GM21576 (cell line): Measurements from ENCODE around the gene GALNT5.

Source experiments
- ATAC-seq: cut with Tn5 transposase; IDR thresholded peaks from one replicate; pipeline ENCODE4 v1.9.1; 2021; ENCODE audit warnings: mild to moderate bottlenecking, moderate library complexity; ENCODE audit not compliant: unreplicated experiment

The GALNT5 gene

GRCh38 chr2:157283468-157283867 is 26.0 kb downstream of the GALNT5 start:
- no peak for ATAC-seq

DNA sequence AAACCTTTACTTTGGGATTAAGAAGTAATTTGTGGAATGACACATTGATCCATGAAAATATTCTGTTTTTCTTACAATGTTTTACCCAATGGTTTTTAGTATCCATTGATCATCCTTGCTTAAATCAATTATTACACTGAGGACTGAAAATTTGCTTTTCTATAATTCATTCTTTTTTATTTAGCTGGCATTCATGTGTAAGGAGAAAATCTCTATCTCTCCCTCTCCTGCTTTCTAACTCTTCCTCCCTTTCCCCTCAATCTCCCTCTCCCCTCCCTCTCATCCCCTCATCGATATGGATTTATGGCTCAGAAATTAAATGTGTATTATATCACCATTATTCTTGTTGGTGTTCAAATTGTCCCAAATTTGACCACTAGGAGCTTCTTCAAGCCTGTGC is 29.7 kb downstream of the GALNT5 start:
- no peak for ATAC-seq

DNA sequence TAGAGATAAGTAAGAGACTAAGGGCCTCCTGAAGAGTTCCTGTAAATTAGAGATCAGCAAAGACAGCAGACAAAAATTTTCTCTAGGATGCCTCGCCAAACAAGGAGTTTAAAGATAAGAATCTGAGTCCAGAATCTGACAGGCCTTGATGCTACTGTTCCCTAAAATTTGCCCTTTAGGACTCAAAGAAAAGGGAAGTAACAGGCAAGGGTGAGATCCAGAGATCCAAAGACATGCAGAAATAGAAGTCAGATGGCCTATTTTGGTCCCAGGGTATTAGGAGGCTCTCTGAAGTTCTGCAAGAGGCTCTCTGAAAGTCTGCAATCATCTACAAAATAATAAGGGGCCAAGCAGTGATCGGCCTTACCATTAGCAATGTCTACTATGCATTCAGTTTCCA is 33.0 kb downstream of the GALNT5 start:
- no peak for ATAC-seq

DNA sequence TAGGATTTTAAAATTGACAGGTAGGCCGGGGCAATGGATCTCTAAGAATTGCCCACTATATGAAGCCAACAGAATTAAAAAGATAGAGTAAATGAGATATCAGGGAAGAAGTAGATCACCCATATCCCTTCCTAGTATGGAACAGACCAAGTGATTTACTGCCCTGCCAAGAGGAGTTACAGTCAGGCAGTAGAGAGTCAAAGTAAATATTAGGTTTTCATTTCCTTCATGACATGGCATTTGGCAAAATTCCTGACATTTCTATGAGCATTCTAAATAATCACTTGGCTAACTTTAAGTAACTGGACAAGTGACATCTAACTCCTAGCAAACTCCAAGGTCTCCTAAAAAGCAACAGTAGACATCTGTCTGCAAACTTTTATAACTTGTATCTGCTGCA is 33.5 kb downstream of the GALNT5 start:
- ATAC-seq: no peak

GRCh38 chr2:157292853-157293252 is 35.3 kb downstream of the GALNT5 start:
- ATAC-seq: no peak

GRCh38 chr2:157296490-157296889 is 39.0 kb downstream of the GALNT5 start:
- no peak for ATAC-seq

DNA sequence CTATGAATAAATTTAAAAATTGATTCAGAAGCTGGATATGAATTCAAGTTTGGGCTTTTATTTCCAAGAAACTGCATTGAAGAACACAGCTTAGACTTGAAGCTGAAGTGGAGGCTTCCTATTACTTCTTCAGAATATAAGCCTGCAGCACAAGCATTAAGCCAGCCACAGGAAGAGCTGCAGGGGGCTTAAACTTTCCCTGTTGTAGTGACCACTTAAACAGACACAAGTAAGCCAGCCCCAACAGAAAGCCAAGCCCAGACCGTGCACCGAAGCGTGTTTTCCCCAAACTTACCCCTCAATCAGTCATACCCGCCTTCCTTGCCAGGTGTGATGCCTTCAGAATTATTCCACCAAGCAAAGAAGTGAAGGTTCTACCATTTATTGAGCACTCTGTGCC is 39.5 kb downstream of the GALNT5 start:
- ATAC-seq: no peak

- ATAC-seq: no peak
These were observed 43.8 kb downstream of the GALNT5 start for GRCh38 chr2:157301307-157301706.

- no peak for ATAC-seq
These were observed 45.1 kb downstream of the GALNT5 start for GRCh38 chr2:157302492-157303099.

DNA sequence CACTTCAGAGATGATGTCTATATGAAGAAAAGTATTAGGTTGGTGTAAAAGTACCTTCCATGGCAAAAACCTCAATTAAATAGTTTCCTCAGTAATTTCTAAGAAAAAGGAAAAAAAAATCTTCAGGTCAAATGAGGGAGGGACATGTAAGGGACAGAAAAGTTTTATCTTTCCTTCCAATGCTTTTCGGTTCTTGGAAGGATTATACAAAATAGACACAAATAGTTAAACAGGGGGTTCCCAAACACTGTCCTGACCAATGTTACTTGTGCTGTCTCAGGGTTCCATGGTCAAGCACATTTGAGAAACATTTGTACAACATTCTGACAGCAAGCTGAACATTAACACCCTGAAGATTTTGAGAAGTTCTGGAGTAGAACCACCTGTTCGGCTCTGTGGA is 46.1 kb downstream of the GALNT5 start:
- ATAC-seq: no peak

GRCh38 chr2:157304811-157305722 is 47.6 kb downstream of the GALNT5 start:
- no peak for ATAC-seq

- ATAC-seq: no peak
These were observed 48.2 kb downstream of the GALNT5 start for GRCh38 chr2:157305723-157306110.

DNA sequence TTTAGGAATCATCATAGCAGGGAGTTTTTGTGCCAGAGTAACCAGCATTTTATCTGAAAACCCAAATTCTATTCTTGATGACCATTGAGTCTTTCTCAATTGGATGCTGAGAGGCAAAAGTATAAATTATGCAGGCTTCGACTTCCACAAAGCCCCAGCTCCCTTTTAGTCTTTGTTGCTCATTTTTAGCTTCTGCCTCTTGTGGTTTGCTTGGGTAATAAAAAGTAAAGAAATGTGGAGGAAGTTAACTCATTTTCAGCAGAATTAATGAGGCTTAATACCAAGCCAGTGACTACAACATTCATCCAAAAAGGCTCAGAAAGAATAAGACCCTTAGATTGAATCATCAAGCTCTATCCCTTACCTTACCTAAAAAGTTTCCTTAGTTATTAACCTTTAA is 49.5 kb downstream of the GALNT5 start:
- no peak for ATAC-seq

- no peak for ATAC-seq
These were observed 52.4 kb downstream of the GALNT5 start for GRCh38 chr2:157309878-157310277.

DNA sequence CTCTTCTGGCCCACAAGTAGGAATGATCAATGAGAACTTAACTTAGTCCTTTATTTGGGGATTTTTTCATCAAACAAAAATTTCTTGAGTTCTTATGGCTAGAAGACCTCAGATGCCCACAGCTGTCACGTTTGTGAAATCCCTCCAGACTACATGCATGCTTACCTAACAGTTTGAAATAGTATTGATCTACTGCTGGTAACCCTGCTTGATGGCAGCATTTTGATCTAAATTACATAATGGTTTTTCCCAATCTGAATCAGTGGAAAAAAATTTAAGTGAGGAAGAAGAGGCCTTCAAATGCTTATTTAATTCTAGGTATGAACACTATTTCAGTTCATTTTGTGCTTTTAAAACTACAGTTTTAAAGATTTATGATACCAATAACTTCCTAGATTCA is 54.2 kb downstream of the GALNT5 start:
- no peak for ATAC-seq

DNA sequence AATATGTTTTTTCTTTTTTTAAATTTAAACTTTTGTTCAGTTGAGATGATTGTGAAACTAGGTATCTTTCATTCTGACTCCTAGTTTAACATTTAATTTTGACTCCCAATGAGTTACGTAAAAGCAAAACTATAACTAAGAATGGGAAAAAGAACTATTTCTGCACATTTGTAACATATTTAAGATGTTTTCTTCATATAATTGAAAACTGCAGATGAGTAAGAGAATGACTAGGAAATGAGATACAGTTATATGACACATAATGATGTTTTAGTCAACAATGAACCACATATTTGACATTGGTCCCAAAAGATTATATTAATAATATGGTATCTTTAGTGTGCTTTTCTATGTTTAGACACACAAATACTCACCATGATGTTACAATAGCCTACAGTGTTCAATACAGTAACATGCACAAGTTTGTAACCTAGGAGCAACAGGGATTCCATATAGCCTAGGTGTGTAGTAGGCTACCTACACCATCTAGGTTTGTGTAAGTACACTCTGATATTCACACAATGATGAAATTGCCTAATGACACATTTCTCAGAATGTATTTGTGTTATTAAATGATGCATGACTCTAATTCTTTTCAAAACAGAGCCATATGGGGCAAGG is 55.5 kb downstream of the GALNT5 start:
- no peak for ATAC-seq

- ATAC-seq: no peak
These were observed 58.4 kb downstream of the GALNT5 start for GRCh38 chr2:157315901-157316300.

DNA sequence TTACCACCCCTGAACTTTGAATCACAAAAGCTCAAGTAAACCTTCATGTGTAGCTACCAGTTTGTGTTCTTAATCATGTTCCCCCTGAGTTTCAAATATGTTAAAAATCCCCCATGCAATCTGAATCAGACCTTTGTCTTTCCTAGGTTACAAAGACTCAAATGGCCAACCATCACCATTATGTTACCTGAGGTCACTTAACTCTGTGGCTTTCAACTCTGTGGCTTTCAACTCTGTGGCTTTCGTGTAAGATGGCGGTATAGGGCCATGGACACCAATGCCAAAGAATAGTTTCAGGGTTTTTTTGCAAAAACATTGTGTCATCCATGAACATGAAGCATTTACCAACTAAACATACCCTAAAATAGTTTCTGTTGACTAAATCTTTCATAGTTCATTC is 61.4 kb downstream of the GALNT5 start:
- no peak for ATAC-seq

DNA sequence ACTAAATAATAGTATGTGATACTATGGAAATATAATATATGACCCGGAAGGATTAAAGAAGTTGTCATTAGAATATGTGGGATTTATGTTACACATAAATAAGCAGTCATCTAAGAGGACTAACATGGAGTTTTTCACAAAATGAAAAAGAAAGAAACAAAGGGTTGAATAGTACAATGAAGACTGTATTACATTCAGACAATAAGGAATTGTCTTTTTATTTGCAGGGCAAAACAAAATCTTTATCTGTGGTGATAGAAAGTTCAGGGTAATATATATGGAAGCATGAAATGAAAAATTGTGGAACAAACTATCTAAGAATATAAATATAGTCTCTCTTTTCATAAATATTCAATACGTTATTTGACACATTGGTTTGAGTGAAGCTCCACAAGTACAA is 62.3 kb downstream of the GALNT5 start:
- no peak for ATAC-seq

GRCh38 chr2:157320409-157320808 is 62.9 kb downstream of the GALNT5 start:
- ATAC-seq: no peak

DNA sequence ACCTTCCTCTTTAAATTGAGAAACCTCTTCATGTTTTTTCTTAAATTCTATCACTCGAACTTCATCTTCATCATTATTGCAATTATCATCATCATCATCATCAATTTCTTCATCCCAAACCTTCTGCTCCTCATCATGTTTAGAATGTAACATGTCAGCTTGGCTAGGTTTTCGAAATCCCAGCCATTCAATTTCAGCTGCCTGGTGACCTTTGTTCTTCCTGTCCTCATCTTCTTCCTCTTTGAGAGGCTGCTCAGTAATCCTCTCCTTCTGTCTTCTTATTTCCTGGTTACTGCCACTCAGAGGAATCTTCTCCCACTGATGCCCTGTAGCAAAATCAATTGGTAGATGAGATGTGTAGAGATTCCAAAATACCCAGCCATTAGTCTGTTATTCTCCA is 64.0 kb downstream of the GALNT5 start:
- no peak for ATAC-seq

- no peak for ATAC-seq
These were observed 64.9 kb downstream of the GALNT5 start for GRCh38 chr2:157322432-157322831.
